IPS DF 6.9 (cell line): ENCODE results near the gene PLXNA2.

Source experiments
- DNase-seq: peaks from one replicate; pipeline ENCODE4 v3.0.0-alpha.2; 2013; ENCODE audit warnings: low read depth, low spot score
- H3K27ac ChIP-seq: one replicate; pipeline ENCODE4 v1.5.1; 2013; ENCODE audit warnings: low read length, control low read depth
- H3K27me3 ChIP-seq: 2 replicates; pipeline ENCODE4 v1.6.1; 2013; ENCODE audit warnings: mild to moderate bottlenecking, low read length; ENCODE audit not compliant: control insufficient read depth, insufficient read depth
- H3K36me3 ChIP-seq: 2 replicates; pipeline ENCODE4 v1.6.1; 2013; ENCODE audit warnings: low read length; ENCODE audit not compliant: control insufficient read depth, insufficient read depth
- H3K4me1 ChIP-seq: 2 replicates; pipeline ENCODE4 v1.6.1; 2013; ENCODE audit warnings: low read length; ENCODE audit not compliant: control insufficient read depth, insufficient read depth
- H3K4me3 ChIP-seq: 2 replicates; pipeline ENCODE4 v1.5.1; 2013; ENCODE audit warnings: mild to moderate bottlenecking, low read length
- H3K9me3 ChIP-seq: 2 replicates; pipeline ENCODE4 v1.6.1; 2013; ENCODE audit warnings: low read length, inconsistent platforms; ENCODE audit not compliant: control insufficient read depth, insufficient read depth
- WGBS: extraction: QIAGEN DNeasy Blood & Tissue Kit; methylation state at CpG from one replicate; pipeline ENCODE4 v1.1.7; 2013; ENCODE audit warnings: mixed read lengths, missing lambda C conversion rate; ENCODE audit not compliant: insufficient read length, insufficient coverage; 5-methylcytosine and 5-hydroxymethylcytosine counted together

PLXNA2 gene

DNA sequence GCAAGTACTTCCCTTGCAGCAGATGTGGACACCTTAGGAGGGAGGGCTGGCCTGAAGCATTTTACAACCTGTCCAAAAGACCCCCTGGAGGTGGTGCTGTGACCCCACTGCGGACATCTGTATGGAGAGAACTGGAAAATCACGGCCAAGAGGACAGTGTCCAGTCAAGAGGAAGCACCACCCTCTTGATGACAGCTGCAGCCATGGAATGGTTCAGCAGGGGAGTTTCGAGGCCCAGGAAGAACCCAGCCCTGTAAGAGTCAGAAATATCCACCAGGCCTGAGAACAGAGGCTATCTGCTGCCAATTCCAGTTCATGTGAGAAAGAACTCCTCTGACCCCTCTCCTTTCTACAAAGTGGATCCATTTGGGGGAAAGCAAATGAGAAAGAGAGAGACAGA, 126.8 kb downstream of the PLXNA2 start:
- DNase-seq: no peak
- WGBS: no CpG with 5 or more reads among the region's 3 CpGs
- Histone ChIP-seq H3K4me1 (peaks cover 2% of the 10 kb centered on the region; the same call in 1 of the 2 replicates), H3K27me3 (no peaks in the 10 kb centered on the region), H3K27ac (no peak overlapping the region), H3K4me3 (no peak overlapping the region), H3K9me3 (no peaks in the 10 kb centered on the region), H3K36me3 (no peaks in the 10 kb centered on the region)

DNA sequence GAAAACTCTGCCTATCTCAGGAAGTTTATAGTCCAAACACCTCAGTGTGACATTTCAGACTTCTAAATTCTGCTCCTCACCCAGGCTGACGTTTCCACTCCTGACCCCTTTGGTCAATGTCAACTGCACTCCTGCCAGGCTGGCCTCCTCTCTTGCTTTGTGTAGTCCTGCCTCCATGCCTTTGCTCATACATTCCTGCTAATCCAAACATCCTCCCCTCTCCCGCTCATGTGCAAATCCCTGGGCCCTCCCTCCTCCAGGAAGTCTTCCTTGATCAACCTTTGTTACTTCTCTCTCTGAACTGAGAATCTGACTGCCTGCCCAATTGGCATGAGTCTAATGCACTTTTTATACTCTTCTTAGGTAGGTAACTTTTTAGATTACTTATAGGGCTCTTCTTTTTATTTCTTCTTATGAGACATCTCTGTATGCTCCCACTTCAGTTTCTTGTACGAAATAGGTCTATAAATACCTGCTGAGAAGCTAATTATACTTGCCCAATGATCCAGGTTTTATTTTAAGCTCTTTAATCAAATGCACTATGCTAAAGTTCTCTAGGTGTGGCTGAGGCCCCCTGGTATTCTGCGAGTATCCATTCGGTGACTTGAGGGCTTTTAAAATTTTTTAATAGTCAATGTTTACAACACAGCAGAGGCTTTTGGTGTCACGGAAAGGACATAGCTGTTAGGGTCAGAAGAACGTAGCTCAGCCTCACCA, 128.1 kb downstream of the PLXNA2 start:
- peaks cover 2% of the 10 kb centered on the region; the same call in 1 of the 2 replicates for H3K4me1 ChIP-seq
- no peak overlapping the region for H3K4me3 ChIP-seq
- no peak overlapping the region for H3K27ac ChIP-seq
- H3K36me3 ChIP-seq: no peaks in the 10 kb centered on the region
- DNase-seq: no peak
- no CpG with 5 or more reads among the region's 7 CpGs for WGBS
- no peaks in the 10 kb centered on the region for H3K9me3 ChIP-seq
- no peaks in the 10 kb centered on the region for H3K27me3 ChIP-seq

DNA sequence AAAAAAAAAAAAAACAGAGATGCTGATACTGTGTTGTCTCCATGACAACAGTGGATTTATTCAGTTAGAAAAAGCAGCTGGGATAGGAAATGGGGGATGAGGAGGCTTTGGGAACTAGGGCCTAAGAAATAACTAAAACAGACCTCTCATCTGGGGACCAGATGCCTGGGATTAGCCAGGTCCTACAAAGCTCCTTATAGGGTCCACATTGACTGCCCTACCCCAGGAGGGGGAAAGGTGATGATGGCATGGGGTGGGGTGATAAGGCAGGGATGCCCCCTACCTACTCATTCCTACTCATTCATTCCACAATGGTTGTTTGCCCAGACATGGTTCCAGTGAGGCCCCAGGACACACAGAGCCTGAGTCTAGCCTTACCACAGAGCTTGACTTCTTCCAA, 131.2 kb downstream of the PLXNA2 start:
- Histone ChIP-seq H3K4me3 (no peak overlapping the region), H3K27ac (no peak overlapping the region), H3K36me3 (no peaks in the 10 kb centered on the region), H3K27me3 (no peaks in the 10 kb centered on the region), H3K4me1 (peaks cover 5% of the 10 kb centered on the region), H3K9me3 (no peaks in the 10 kb centered on the region)
- no peak for DNase-seq

DNA sequence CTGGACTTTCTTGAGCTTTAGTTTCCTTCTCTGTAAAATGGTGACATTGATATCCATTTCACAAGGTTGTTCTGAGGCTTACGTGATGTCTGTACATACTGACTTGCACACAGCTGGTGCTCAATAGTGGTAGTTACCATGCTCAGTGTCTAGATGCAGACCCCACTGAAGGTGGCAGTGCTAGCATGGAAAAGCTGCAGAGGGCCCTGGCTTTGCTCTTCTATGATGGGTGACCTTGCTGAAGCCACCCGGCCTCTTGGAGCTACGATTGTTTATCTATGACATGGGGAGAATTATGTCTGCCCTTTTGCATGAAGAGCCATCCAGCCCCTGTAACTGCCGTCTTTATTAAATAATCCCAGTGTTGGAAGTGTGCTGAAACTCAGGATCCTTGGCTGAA, 131.8 kb downstream of the PLXNA2 start:
- H3K9me3 ChIP-seq: no peaks in the 10 kb centered on the region
- no peak overlapping the region for H3K27ac ChIP-seq
- WGBS: no CpG with 5 or more reads among the region's 4 CpGs
- no peak overlapping the region for H3K4me3 ChIP-seq
- no peaks in the 10 kb centered on the region for H3K27me3 ChIP-seq
- no peaks in the 10 kb centered on the region for H3K36me3 ChIP-seq
- peaks cover 5% of the 10 kb centered on the region for H3K4me1 ChIP-seq
- DNase-seq: no peak

DNA sequence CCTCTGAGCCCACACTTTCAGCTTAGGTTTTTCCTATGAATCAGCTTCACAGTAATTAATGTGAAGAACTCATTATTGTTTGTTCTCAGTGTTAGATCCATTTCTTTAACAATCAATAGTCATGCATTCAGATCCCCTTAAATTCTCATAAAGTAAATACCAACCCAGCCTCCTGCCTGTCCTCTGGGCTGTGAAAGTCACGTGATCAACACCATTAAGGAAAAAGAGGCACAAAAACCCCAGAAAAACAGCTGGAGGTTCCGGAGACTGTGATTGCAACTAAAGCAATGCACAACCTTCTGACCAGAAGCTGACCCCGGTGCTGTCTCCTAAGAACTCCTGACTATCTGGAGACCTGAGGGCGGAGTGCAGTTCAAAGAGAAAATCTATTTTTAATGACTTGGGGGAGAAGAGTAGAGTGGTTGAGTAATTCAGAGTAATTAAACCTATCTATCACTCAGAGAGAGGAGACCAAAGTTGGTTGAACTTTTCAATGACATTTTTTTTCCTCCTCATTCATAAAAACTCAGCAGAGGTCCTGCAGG, 132.5 kb downstream of the PLXNA2 start:
- no CpG with 5 or more reads among the region's 4 CpGs for WGBS
- no peak overlapping the region for H3K27ac ChIP-seq
- H3K36me3 ChIP-seq: no peaks in the 10 kb centered on the region
- no peak overlapping the region for H3K4me3 ChIP-seq
- no peaks in the 10 kb centered on the region for H3K27me3 ChIP-seq
- peaks cover 5% of the 10 kb centered on the region for H3K4me1 ChIP-seq
- no peak for DNase-seq
- H3K9me3 ChIP-seq: no peaks in the 10 kb centered on the region

DNA sequence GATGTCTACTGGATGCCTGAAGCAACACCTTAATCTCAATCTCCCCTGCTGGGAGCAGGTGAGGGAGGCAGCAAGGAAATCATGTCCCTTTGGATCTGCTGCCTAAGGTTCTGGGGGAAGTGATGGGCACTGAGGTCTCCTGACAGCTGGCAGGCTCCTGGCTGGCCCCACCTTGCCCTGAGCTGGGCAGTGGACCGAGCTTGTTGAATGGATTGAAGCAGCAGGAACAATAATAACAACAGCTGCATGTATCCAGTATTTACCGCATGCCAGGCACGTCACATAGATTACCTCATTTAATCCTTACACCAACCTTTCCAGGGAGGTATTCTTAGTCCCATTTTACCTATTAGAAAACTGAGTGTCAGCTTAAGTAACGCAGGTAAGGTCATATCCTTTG, 133.9 kb downstream of the PLXNA2 start:
- no peak for DNase-seq
- no peaks in the 10 kb centered on the region for H3K36me3 ChIP-seq
- no CpG with 5 or more reads among the region's 4 CpGs for WGBS
- H3K4me3 ChIP-seq: no peak overlapping the region
- no peaks in the 10 kb centered on the region for H3K27me3 ChIP-seq
- no peaks in the 10 kb centered on the region for H3K9me3 ChIP-seq
- H3K4me1 ChIP-seq: peaks cover 3% of the 10 kb centered on the region; the same call in 1 of the 2 replicates
- no peak overlapping the region for H3K27ac ChIP-seq

DNA sequence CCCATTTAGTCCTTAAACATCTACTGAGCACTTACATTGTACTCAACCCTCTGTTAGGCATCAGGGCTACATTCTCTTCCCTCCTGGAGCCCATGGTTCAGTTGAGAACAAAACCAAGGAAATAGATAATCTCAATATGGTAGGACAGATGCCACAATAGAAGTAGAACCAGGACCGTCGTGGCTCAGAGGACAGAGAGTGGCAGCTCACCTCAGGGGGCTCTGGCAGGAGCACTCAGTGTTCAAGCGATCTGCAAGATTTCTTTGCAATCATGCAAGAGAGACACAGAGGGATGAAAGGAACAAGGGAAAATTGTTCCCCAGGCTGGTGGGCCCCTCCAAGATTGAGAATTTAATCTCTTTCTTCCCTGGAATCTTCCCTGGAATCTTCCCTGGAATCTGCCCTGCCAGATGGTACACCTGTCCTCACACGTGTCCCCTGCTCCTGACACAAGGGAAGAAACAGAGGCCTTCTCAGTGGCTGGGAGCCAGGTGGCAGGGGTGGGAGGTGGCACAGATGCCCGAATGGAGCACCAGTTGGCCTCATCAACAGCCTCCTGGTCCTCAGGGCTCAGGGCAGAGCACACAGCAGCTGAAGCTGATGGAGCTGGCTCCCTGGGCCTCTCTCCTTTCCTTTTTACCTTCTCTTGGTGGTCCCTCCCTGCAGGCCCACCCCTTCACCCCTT, 135.4 kb downstream of the PLXNA2 start:
- Histone ChIP-seq H3K4me1 (peaks cover 3% of the 10 kb centered on the region; the same call in 1 of the 2 replicates), H3K36me3 (no peaks in the 10 kb centered on the region), H3K27ac (no peak overlapping the region), H3K9me3 (no peaks in the 10 kb centered on the region), H3K4me3 (no peak overlapping the region), H3K27me3 (no peaks in the 10 kb centered on the region)
- no peak for DNase-seq
- no CpG with 5 or more reads among the region's 5 CpGs for WGBS

DNA sequence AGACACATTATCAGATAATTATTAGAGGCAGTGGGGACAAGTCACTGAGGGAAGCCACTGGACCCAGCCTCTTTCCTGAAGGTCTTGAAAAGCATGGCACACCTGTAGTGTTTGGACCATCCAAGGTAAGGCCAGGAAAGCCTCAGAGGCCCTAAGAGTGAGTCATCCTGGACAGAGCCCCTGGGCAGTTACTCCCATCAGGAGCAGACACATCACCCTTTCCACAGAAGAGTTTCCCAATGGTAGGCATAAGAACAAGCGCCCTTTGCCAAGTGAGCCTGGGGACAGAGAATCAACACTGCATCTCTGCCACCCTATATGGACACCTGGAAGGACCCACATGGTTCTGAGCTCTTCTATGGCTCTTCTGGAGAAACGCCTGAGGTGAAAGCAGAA, 136.0 kb downstream of the PLXNA2 start:
- no peak overlapping the region for H3K4me3 ChIP-seq
- H3K27me3 ChIP-seq: no peaks in the 10 kb centered on the region
- H3K9me3 ChIP-seq: no peaks in the 10 kb centered on the region
- H3K36me3 ChIP-seq: no peaks in the 10 kb centered on the region
- H3K27ac ChIP-seq: no peak overlapping the region
- WGBS: no CpG with 5 or more reads among the region's 2 CpGs
- peaks cover 3% of the 10 kb centered on the region; the same call in 1 of the 2 replicates for H3K4me1 ChIP-seq
- DNase-seq: no peak

DNA sequence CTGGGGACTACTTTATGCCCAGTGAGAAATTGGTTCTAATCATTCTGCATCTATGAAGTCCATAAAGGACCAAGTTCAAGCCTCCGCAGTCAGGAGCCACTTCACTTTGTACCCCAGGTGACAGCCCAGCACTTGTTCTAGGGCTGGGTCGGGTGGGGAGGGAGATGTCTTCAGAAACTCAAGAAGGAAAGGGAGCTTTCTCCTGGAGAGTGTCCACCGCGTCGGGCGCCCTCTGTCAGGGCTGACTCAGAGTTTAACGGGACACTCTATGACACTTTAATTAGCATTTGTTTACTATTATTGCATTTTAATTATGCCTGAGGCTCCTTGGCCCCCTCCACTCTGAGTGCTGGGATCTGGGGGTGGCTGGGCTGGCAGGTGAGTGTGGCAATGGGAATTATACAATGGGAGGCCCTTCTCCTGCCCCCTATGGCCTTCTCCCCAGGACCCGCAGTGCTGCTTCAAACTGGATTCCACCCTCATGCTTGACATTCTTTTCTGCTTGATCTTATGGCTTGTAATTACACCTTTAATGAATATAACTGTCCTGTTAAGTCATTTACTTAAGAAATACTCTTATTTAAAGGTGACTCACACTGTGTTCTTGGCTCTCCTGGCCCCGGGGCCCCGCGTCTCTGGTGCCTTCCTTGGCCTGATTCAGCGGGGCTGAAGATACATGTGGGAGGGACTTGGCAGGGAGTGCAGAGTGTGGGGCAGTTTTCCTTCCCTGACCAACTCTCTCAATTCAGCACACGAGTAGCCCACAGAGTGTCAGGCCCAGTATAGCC, 136.6 kb downstream of the PLXNA2 start:
- Histone ChIP-seq H3K27me3 (no peaks in the 10 kb centered on the region), H3K4me3 (no peak overlapping the region), H3K4me1 (peaks cover 3% of the 10 kb centered on the region; the same call in 1 of the 2 replicates), H3K36me3 (no peaks in the 10 kb centered on the region), H3K27ac (no peak overlapping the region), H3K9me3 (no peaks in the 10 kb centered on the region)
- DNase-seq: no peak
- no CpG with 5 or more reads among the region's 13 CpGs for WGBS

DNA sequence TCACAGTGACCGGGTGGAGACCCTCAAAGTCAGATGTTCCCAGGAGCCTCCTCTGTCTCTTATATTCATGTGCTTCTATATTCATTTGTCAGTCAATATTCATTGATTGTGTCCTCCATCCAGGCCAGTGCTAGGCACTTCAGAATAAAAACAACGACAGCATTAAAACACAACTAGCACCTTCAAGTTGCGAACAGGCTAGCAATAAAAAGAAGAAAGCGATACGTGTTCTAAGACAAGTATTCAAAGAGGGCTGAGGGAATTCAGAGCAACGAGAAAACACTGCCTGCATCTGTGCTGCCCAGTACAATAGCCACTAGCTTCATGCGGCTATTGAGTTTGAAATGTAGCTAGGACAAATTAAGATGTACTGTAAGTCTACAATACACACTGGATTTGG, 138.0 kb downstream of the PLXNA2 start:
- Histone ChIP-seq H3K36me3 (no peaks in the 10 kb centered on the region), H3K27ac (no peak overlapping the region), H3K4me3 (no peak overlapping the region), H3K27me3 (no peaks in the 10 kb centered on the region), H3K9me3 (no peaks in the 10 kb centered on the region), H3K4me1 (peaks cover 5% of the 10 kb centered on the region)
- no peak for DNase-seq
- WGBS: no CpG with 5 or more reads among the region's 7 CpGs
